SK-N-SH treated with all-trans-retinoic acid at 6 μM for 48 hours (cell line): Measurements from ENCODE around the gene ADAM10.
A peak's percentile ranks its signal among the peaks of the same experiment; 100 is the strongest.

Source experiments
- ATAC-seq: fragments of 200-7000 bp; cut with Tn5 transposase; 3 replicates; pipeline ENCODE4 v1.9.1; 2020; ENCODE audit warnings: mild to moderate bottlenecking, moderate library complexity
- ARNTL ChIP-seq: fragments of 450-650 bp; formaldehyde crosslinking; IDR thresholded peaks from 2 replicates; pipeline ENCODE4 v1.5.0; 2020; ENCODE audit warnings: low read depth, mild to moderate bottlenecking, moderate library complexity, borderline replicate concordance
- BACH2 ChIP-seq: fragments of 250-450 bp; sonication (Bioruptor Pico); IDR thresholded peaks from 2 replicates; pipeline ENCODE4 v1.9.0; 2021; ENCODE audit warnings: mild to moderate bottlenecking, borderline replicate concordance
- CREB5 ChIP-seq: fragments of 250-450 bp; sonication (Bioruptor Pico); IDR thresholded peaks from 2 replicates; pipeline ENCODE4 v1.5.1; 2020; ENCODE audit warnings: low read depth, mild to moderate bottlenecking, moderate library complexity
- CSDC2 ChIP-seq: fragments of 250-450 bp; sonication (Bioruptor Pico); IDR thresholded peaks from 2 replicates; pipeline ENCODE4 v1.5.0; 2020; ENCODE audit warnings: mild to moderate bottlenecking, moderate library complexity
- CSRNP3 ChIP-seq: fragments of 250-450 bp; sonication (Bioruptor Pico); IDR thresholded peaks from 2 replicates; pipeline ENCODE4 v1.5.1; 2021; ENCODE audit warnings: mild to moderate bottlenecking, moderate library complexity
- ESRRG ChIP-seq: fragments of 250-450 bp; sonication (Bioruptor Pico); IDR thresholded peaks from 2 replicates; pipeline ENCODE4 v1.6.1; 2021; ENCODE audit warnings: mild to moderate bottlenecking
- GLIS3 ChIP-seq: fragments of 250-450 bp; sonication (Bioruptor Pico); IDR thresholded peaks from 2 replicates; pipeline ENCODE4 v1.5.0; 2020; ENCODE audit warnings: mild to moderate bottlenecking, moderate library complexity
- ISL1 ChIP-seq: fragments of 250-450 bp; sonication (Bioruptor Pico); IDR thresholded peaks from 2 replicates; pipeline ENCODE4 v2.1.2; 2022; ENCODE audit warnings: mild to moderate bottlenecking, moderate library complexity
- OSR1 ChIP-seq: fragments of 250-450 bp; sonication (Bioruptor Pico); IDR thresholded peaks from 2 replicates; pipeline ENCODE4 v1.8.0; 2022; ENCODE audit warnings: moderate library complexity, mild to moderate bottlenecking, inconsistent platforms
- PPARA ChIP-seq: fragments of 250-450 bp; sonication (Bioruptor Pico); IDR thresholded peaks from 2 replicates; pipeline ENCODE4 v1.5.0; 2020; ENCODE audit warnings: mild to moderate bottlenecking, borderline replicate concordance
- RARB ChIP-seq: fragments of 250-450 bp; sonication (Bioruptor Pico); IDR thresholded peaks from 2 replicates; pipeline ENCODE4 v1.8.0; 2021; ENCODE audit warnings: mild to moderate bottlenecking, moderate library complexity
- SNAI2 ChIP-seq: fragments of 250-450 bp; sonication (Bioruptor Pico); IDR thresholded peaks from 2 replicates; pipeline ENCODE4 v1.5.0; 2020; ENCODE audit warnings: mild to moderate bottlenecking, moderate library complexity
- TCF4 ChIP-seq: fragments of 250-450 bp; sonication (Bioruptor Pico); IDR thresholded peaks from 2 replicates; pipeline ENCODE4 v1.8.0; 2021; ENCODE audit warnings: mild to moderate bottlenecking, moderate library complexity, borderline replicate concordance
- TOX ChIP-seq: fragments of 250-450 bp; sonication (Bioruptor Pico); IDR thresholded peaks from 2 replicates; pipeline ENCODE4 v1.8.0; 2021; ENCODE audit warnings: mild to moderate bottlenecking, moderate library complexity, borderline replicate concordance
- ZC3H10 ChIP-seq: fragments of 250-450 bp; sonication (Bioruptor Pico); IDR thresholded peaks from 2 replicates; pipeline ENCODE4 v1.5.1; 2021; ENCODE audit warnings: mild to moderate bottlenecking, moderate library complexity
- ZNF565 ChIP-seq: fragments of 450-650 bp; formaldehyde crosslinking; conservative IDR thresholded peaks from 2 replicates; pipeline ENCODE4 v1.5.0; 2020; ENCODE audit warnings: low read depth, mild to moderate bottlenecking, moderate library complexity
- ZNF70 ChIP-seq: fragments of 450-650 bp; formaldehyde crosslinking; IDR thresholded peaks from 2 replicates; pipeline ENCODE4 v1.5.0; 2020; ENCODE audit warnings: mild to moderate bottlenecking, moderate library complexity
- ZNF8 ChIP-seq: fragments of 450-650 bp; formaldehyde crosslinking; IDR thresholded peaks from 2 replicates; pipeline ENCODE4 v1.5.0; 2020; ENCODE audit warnings: mild to moderate bottlenecking, moderate library complexity
- TF ChIP-seq, protein P1 (sequence below): fragments of 250-450 bp; sonication (Bioruptor Pico); IDR thresholded peaks from 2 replicates; pipeline ENCODE4 v1.8.0; 2020; ENCODE audit warnings: mild to moderate bottlenecking, moderate library complexity, borderline replicate concordance
- TF ChIP-seq, protein P2 (sequence below): fragments of 250-450 bp; sonication (Bioruptor Pico); IDR thresholded peaks from 2 replicates; pipeline ENCODE4 v1.5.0; 2020; ENCODE audit warnings: mild to moderate bottlenecking, moderate library complexity

The ADAM10 gene

GRCh38 chr15:58551764-58552504 is 197.6 kb downstream of the ADAM10 start:
- no peak for TF ChIP-seq ZC3H10
- TF ChIP-seq, all 23 proteins: peak for 0
- ATAC-seq: peak; percentile 24

DNA sequence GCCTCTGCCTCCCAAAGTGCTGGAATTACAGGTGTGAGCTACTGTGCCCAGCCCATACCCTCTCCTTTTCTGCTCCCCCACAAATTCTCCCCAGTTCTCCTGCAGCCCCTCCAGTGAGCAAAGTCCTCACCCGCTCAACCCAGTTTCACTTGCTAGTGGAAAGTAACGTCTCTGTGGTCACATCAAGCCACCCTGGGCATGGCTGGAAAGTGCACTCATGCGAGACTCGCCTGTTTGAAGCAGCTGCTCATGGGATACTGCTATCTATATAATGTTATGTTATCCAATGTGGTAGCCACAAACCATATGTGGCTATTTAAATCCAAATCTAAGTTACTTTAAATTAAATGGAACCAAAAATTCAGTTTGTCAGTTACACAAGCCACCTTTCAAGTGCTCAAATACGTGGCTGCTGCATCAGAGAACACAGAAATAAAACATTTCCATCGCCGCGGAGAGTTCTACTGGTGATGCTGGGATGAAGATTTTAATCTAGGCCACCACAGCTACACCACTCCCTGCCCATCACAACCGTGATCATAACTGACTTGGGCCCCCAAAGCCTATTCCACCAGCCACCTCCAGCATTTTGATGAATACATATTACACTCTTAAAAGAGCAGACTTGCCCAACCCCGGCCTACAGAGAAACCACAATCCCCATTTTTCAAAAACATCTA is 198.3 kb downstream of the ADAM10 start:
- no peak for ATAC-seq
- TF ChIP-seq ESRRG (CRISPR knock-in tag) (no peak), ISL1 (CRISPR knock-in tag) (0 out of 2 replicates have a peak, but pooled peaks have one; percentile 27), CREB5 (no peak)

- ATAC-seq: no peak
- no peak for TF ChIP-seq TCF4
- no peak for TF ChIP-seq OSR1 (CRISPR knock-in tag)
- no peak for TF ChIP-seq CREB5
- no peak for TF ChIP-seq SNAI2 (CRISPR knock-in tag)
- no peak for TF ChIP-seq TOX (CRISPR knock-in tag)
- TF ChIP-seq PPARA (CRISPR knock-in tag): no peak
- TF ChIP-seq, protein P1, sequence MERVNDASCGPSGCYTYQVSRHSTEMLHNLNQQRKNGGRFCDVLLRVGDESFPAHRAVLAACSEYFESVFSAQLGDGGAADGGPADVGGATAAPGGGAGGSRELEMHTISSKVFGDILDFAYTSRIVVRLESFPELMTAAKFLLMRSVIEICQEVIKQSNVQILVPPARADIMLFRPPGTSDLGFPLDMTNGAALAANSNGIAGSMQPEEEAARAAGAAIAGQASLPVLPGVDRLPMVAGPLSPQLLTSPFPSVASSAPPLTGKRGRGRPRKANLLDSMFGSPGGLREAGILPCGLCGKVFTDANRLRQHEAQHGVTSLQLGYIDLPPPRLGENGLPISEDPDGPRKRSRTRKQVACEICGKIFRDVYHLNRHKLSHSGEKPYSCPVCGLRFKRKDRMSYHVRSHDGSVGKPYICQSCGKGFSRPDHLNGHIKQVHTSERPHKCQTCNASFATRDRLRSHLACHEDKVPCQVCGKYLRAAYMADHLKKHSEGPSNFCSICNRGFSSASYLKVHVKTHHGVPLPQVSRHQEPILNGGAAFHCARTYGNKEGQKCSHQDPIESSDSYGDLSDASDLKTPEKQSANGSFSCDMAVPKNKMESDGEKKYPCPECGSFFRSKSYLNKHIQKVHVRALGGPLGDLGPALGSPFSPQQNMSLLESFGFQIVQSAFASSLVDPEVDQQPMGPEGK (CRISPR knock-in tag): no peak
- no peak for TF ChIP-seq ZNF8 (CRISPR knock-in tag)
- TF ChIP-seq BACH2 (CRISPR knock-in tag): no peak
- TF ChIP-seq ZC3H10: no peak
- no peak for TF ChIP-seq GLIS3 (CRISPR knock-in tag)
- TF ChIP-seq, protein P2, sequence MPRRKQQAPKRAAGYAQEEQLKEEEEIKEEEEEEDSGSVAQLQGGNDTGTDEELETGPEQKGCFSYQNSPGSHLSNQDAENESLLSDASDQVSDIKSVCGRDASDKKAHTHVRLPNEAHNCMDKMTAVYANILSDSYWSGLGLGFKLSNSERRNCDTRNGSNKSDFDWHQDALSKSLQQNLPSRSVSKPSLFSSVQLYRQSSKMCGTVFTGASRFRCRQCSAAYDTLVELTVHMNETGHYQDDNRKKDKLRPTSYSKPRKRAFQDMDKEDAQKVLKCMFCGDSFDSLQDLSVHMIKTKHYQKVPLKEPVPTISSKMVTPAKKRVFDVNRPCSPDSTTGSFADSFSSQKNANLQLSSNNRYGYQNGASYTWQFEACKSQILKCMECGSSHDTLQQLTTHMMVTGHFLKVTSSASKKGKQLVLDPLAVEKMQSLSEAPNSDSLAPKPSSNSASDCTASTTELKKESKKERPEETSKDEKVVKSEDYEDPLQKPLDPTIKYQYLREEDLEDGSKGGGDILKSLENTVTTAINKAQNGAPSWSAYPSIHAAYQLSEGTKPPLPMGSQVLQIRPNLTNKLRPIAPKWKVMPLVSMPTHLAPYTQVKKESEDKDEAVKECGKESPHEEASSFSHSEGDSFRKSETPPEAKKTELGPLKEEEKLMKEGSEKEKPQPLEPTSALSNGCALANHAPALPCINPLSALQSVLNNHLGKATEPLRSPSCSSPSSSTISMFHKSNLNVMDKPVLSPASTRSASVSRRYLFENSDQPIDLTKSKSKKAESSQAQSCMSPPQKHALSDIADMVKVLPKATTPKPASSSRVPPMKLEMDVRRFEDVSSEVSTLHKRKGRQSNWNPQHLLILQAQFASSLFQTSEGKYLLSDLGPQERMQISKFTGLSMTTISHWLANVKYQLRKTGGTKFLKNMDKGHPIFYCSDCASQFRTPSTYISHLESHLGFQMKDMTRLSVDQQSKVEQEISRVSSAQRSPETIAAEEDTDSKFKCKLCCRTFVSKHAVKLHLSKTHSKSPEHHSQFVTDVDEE: no peak
- TF ChIP-seq ZNF565 (CRISPR knock-in tag): no peak
- TF ChIP-seq CSDC2 (CRISPR knock-in tag): no peak
- no peak for TF ChIP-seq CSRNP3 (CRISPR knock-in tag)
Measured at GRCh38 chr15:58549785-58550074, 199.8 kb downstream of the ADAM10 start.

DNA sequence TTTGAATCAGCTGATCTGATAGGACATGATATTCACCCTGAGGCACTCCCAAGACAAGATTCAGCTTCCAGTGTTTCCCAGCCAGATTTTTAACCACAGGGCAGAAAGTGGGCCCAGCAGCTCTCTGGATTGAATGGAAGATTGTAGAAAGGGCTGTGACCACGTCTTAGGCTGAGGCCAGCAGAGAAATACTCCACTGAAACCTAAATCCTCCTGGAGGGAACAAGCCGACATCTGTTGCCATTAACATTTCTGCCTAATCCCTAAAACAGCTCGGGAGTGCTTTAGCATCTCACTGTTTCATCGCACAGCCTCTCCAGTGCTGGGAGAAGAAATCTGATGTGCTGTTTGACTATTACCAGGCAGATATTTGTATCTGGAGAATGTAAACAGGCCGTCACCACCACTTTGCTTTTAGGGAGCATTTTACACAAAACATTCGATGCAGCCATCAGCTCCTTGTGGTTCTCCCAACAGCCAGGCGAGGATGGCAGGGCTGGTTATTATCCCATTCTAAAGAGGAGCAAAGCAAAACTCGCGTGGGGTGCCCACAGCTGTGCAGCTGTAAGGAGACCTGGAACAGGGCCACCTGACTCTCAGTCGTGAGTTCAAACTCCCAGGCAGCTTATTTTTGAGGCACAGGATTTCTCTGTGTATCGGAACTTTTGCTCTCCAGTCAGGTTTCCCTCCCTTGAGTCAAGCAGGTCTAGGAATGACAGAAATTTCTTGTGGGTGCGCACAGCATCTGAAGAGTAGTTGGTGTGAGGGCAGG is 200.3 kb downstream of the ADAM10 start:
- ATAC-seq: no peak; the same call in 2 of the 3 replicates
- TF ChIP-seq ZNF70 (CRISPR knock-in tag) (no peak), ARNTL (CRISPR knock-in tag) (no peak), ZNF8 (CRISPR knock-in tag) (no peak), CSDC2 (CRISPR knock-in tag) (no peak), ISL1 (CRISPR knock-in tag) (no peak), TCF4 (no peak), TOX (CRISPR knock-in tag) (no peak), OSR1 (CRISPR knock-in tag) (no peak), RARB (CRISPR knock-in tag) (no peak)
- TF ChIP-seq, protein P2: no peak
- TF ChIP-seq, protein P1 (CRISPR knock-in tag): no peak
